Activated CD4-positive, alpha-beta T cell treated with anti-CD3 and anti-CD28 coated beads, Interleukin-2, amount 50 U/mL, for 24 hours (primary cell): ENCODE measurements around the gene ATP5F1E.
"Not testable (repeated sequence)": the region's sequence is repeated elsewhere in the genome, so short reads cannot be mapped to it uniquely, and the experiment has no call there.

Experiments used
- DNase-seq, 2 donors: peaks; one replicate each; pipeline ENCODE4 v3.0.0-alpha.2; 2020; ENCODE audit warnings: low read depth in 1 of 2, low spot score in 1 of 2

The ATP5F1E gene

GRCh38 chr20:59022754-59023153 lies 9.4 kb downstream of the ATP5F1E start:
- DNase-seq, result no peak

DNA sequence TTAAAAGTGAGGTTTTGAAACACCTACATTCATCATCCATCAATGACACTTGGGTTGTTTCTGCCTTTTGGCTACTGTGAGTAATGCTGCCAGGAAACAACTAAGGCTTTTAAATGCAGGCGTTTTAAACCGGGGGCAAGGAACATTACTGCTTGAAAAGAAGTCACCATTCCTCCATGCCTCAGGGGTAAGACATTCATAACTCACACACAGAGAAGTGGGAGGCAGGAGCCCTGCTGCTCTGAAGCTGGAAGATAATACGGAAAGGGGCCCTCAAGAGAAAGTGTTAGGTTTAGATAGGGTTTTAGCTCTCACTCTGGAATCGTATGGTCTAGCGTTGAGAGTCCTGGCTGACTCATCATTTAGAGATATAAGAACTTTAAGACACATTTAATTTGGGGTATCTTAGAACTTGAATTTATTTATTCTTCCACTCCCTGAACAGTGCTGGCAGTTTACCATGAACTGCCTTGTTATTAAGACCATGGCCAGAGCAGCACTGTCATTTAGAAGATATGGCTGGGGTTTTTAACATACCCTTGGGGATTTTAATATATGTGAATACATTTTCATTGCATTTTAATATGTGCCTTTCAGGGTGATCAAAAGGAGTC lies 11.1 kb downstream of the ATP5F1E start:
- no peak for DNase-seq

GRCh38 chr20:59019217-59019616 lies 12.9 kb downstream of the ATP5F1E start, which contains the start of gene TUBB1:
TUBB1 (plus strand) TSS chr20:59019429; CDS start chr20:59019523, 94 bp downstream.
- DNase-seq, result no peak

DNA sequence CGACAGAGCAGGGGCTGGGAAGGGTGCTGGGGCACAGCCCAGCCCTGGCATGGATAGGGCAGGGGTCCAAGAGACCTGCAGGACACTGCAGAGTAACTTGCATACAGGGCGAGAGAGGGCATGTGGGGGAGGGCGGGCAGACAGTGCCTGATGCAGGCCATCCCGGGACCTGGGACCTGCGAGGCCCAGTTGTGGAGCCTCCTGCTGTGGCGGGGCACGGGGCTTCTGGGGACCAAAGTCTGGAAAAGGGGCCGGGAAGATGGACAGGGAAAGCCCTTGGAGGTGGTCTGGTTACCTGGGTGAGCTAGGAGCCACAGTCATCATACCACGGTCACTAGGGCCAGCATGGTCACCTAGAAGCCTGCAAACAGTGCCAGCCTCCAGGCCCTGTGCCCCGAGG lies 13.3 kb downstream of the ATP5F1E start:
- DNase-seq, result no peak

DNA sequence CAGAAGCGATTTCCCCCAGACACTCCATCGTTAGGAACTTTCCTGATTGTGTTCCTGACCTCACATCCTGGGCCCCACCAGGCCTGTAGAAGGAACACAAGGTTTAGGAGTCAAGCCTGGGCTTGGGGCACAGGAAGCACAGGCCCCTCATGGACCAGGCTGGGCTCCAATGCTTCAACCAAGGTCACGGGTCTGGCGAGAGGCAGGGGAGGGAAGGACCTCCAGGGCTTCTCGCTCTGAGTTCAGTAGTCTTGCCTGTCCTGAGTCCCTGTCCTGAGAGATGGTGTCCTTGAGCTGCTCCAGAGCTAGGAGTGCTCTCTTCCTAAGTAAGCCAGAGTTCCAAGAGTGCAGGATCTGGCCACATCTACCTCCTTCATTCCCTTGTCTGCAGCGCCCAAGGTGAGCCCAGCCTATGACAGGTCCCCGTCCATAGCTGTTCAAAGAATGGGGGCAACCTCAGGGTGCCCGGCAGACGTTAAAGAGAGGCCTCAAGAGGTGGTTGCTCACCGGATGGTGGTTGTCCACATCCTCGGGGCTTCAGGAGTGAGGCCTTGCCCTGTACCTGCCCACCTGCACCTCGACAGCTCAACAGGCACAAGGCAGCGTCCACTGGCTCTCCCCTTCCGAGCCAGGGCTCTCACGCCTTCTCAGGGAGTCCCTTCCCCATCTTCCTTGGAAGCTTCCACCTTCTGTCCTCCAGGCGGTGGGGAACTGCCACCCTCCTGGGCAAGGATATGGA lies 14.5 kb downstream of the ATP5F1E start:
- DNase-seq, result no peak

DNA sequence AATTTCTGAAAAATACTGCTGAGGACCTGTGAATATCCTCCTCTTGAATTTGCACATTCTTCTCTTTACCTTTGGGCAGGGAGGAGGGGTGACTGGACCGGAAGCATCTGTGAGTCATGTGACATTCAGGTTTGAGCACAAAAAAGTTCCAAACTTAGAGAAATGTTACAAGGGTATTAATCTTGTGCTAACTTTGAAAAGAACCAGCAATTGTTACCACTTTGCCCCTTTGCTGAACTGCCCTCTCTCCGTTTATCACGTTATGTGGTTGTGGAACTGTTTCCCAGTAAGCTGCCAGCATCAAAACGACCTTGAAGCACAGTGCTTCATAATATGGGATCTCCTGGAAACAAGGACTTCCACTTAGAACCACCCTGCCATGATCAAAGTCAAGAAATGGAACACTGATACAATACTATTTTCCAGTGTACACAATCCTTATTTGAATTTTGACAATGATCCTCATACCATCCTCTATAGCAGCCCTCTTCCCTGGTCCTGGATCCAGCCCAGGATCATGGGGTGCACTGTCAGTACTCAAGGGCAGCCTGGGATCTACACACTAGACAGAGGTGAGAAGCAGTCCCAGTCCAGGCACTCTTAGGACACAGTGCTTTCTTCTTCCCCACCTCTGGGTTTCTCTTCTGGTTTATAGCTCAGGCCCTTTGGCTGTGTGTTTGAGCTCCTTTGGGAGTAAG lies 15.2 kb downstream of the ATP5F1E start:
- no peak for DNase-seq

GRCh38 chr20:59015812-59016711 lies 16.1 kb downstream of the ATP5F1E start:
- no peak for DNase-seq

DNA sequence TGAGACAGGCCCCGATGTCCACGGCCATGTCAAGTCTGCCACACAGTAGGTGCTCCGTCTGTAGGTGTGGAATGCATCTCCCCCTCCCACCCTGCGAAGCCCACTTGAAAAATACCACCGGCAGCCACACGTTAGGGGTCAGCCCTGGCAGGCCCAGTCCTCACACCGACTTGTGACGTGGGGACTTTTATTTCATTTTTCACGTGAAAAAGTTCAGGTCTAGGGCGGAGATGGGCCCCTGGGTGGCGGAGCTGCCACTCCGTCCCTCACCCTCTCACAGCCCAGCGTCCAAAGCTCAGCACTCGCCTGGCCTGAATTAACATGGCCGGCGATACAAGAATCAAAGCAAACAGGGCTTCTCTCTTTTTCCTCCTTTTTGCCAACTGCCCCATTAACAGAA lies 16.7 kb downstream of the ATP5F1E start:
- DNase-seq, result no peak

- DNase-seq, result no peak
Observed at GRCh38 chr20:59014680-59015389, 17.3 kb downstream of the ATP5F1E start.

DNA sequence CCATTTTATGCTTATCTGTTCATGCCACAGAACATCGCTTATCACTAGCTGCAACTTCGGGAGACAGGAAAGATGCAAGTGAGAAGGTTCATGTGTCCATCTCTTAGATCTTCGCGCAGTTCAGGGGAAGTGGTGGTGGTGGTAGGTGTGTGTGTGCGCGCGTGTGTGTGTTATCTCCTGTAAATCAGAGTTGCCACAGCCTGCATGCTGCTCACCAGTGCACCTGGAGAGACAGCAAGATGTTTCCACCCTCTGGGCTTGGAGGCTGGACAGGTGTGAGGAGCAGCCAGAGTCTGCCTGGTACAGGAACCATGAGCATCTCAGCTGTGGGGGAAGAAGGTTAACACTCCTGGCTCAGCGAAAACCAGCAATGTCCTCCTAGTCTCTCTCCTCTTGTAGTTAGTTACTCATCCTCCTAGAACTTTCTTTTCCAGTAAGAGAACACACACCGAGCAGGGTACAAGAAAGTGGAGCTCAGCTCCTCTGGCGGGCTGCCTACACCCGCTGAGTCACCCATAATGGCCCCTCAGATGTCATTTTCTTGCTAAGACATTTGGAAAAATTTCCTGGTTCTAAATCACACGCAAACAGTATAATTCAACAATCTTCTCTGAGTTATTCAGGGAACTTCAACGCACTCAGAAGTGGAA lies 18.1 kb downstream of the ATP5F1E start:
- no peak for DNase-seq

- no peak for DNase-seq
Observed at GRCh38 chr20:59013031-59013951, 18.8 kb downstream of the ATP5F1E start.

DNA sequence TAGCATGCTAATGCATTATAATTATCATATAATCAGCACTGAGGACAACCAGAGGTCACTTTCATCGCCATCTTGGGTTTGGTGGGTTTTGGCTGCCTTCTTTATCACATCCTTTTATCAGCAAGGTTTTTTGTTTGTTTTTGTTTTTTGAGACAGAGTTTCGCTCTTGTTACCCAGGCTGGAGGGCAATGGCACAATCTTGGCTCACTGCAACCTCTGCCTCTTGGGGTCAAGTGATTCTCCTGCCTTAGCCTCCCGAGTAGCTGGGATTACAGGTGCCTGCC lies 20.3 kb downstream of the ATP5F1E start:
- not testable (repeated sequence) for DNase-seq

- no peak for DNase-seq
Observed at GRCh38 chr20:59010995-59011873, 20.9 kb downstream of the ATP5F1E start.

DNA sequence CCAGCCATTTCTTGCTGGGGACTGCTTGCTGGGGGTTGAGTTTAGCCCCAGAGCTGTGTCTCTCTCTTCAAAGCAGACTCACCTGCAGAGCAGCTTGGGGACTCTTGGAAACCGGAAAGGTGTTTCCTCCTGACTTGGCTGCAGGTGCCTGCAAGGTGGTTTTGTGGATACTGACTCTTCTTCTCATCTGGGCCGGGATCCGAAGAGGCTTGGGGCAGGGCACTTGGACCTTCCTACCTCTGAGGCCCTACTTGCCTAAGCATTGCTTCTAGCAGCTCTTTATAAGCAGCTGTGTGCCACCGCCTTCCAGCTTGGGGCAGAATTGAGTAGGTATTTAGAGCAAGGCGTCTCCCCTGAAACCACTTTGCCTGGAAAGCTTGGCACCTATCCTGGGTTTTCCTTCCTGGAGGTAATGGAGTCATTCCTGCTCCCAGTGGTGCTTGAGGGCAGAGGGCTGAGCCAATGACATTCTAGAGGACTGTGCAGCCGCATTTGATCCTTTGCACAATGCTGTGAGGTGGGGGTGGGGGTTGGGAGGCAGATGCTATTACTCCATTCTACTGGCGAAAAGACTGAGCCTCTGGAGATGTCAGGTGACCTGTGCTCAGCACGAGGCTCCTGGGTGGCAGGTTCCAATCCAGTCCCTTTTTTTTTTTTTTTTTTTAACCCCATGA lies 21.7 kb downstream of the ATP5F1E start:
- DNase-seq, result no peak

GRCh38 chr20:59008715-59009336 lies 23.3 kb downstream of the ATP5F1E start:
- no peak for DNase-seq

GRCh38 chr20:59007665-59008511 lies 24.2 kb downstream of the ATP5F1E start:
- DNase-seq, result no peak
